Measurements from ENCODE around the gene B9D2.

DNA sequence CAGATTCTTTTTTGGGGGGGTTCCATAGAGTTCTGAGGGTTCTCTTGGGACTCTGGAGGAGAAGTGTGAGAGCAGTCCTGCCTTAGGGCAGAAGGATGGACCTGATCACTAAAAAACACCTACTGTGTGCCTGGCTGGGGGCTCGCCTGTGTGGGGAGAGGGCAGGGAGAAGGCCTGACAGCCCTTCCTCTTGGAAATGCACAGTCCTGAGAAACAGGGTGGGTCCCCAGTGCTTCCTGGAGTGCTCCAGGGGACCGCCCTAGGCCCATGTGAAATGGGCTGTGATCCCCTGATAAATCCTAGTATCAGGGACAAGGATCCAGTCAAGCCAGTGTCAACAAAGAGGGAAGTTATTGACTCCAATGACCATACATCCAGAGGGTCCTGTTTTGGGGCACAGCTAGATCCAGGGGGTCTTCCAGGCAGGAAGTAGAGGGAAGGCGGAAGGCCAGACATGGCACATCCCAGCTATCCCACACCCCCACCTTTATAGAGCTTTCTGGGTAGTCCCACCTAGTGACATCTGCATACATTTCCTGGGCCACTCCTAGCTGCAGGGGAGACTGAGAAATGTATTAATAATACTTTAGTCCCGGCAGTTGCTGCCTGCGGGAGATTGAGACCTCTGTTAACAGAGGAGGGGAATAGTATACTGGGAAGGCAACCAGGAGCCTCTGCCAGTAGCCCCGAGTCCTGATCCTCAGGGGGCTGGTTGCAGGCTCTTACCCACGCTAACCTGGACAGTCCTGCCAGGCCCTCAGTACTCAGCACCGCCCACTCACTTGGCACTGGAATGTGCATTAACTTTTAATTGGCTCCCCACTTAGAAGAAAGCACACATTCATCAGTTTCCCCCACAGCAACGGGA is 47.4 kb upstream of the B9D2 start:
- TF ChIP-seq, protein P1, sequence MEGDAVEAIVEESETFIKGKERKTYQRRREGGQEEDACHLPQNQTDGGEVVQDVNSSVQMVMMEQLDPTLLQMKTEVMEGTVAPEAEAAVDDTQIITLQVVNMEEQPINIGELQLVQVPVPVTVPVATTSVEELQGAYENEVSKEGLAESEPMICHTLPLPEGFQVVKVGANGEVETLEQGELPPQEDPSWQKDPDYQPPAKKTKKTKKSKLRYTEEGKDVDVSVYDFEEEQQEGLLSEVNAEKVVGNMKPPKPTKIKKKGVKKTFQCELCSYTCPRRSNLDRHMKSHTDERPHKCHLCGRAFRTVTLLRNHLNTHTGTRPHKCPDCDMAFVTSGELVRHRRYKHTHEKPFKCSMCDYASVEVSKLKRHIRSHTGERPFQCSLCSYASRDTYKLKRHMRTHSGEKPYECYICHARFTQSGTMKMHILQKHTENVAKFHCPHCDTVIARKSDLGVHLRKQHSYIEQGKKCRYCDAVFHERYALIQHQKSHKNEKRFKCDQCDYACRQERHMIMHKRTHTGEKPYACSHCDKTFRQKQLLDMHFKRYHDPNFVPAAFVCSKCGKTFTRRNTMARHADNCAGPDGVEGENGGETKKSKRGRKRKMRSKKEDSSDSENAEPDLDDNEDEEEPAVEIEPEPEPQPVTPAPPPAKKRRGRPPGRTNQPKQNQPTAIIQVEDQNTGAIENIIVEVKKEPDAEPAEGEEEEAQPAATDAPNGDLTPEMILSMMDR (IDR thresholded peaks at IDR 0.05; ENCODE audit: poor library complexity): no peak
- TF ChIP-seq EZH2phosphoT487 (IDR thresholded peaks at IDR 0.05; ENCODE audit: low read depth, severe bottlenecking, unreplicated experiment): no peak
- TF ChIP-seq EZH2 (IDR thresholded peaks at IDR 0.05; ENCODE audit: borderline replicate concordance): no peak

All from hepatocyte (in vitro differentiated cells).